Measurements from ENCODE around the gene TTLL9.

Gene TTLL9

DNA sequence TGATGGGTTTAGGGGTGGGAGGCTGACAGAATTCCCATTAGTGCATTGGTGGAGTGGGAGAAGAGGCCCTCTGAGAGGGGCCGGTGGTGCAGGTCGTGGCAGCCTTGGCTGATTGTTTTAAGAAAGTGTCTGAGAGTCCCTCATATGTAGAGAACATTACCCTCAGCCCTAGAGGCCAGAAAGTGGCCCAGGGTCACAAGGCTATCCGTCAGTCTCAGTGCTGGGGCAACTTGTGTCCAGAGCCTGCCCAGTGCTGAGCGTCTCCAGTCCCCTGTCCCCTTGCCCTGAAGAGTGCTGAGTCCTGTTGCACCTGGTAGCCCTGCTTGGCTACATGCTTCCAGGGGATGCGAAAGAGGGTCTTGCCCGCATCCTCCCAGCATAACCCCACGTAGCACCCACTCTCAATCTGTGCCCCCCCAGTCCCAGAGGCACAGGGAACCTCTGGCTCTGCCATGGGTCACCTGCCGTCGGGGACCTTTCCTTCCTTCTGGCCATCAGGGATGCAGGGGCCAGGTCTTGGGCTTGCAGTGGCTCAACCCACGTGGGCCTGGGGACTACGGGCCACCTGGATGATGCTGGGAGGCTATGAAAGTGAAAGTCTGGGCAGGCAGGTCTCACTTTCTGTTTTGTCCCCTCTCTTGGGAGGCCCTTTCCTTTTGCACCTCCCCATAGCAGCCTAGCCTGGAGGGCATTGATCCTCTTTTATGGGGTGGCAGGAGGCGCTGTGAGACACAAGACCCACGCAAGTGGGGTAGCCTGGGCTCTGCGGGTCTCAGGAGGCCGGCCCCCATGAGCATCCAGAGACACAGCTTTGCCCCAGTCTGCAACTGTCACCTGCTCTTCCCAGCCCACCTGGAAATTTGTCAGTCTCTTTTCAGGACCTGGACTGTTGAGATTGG is 12.3 kb upstream of the TTLL9 start:
- in situ Hi-C loops (cut with MboI; ENCODE audit: low sequenced_read_pairs), result no loop called here

DNA sequence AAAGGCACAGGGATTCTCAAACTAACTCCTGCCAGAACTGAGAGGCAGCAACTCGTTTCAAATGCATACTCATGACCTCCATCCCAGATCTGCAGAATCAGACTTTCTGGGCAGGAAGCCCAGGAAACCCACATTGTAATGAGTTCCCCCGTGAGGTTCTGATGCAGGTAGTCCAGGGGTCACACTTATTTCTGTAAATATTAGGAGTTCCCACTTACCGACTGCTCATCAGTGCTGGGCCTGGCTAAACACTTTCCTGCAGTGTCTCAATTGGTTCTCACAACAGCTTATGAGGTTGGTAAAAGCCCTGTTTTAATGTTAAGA is 11.7 kb upstream of the TTLL9 start:
- in situ Hi-C loops (cut with MboI; ENCODE audit: low sequenced_read_pairs), result no loop called here

DNA sequence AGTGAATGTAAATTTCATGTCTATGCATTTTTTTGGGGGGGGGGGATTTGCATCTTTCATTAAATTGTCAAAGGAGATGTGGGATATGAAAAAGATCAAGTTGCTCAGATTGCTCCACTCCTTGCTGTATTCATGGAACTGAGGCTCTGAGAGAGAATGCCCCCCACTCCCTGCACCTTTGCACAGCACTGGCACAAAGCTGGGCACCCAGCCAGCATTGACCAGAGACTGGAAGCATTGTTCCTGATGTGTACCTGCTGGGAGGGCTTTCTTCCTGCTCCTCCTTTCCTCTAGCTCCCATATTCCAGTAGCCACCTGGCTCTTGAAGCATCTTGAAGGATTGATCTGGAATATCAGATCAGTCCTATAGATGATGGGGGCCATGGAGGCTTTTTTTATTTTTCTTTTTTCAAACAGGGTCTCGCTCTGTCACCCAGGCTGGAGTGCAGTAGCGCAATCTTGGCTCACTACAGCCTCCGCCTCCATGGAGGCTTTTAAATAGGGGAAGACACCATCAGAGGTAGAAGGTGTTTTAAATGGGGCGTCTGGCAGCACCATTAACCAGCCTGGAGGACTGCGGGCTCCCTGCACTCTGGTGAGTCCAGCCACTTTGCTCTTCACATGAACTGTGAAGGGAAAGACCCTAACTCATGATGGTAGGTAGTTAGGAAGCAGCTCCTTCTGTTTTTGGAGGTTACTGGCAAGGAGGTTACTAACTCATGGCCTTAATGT is 11.0 kb upstream of the TTLL9 start:
- in situ Hi-C loops (cut with MboI; ENCODE audit: low sequenced_read_pairs), result no loop called here

DNA sequence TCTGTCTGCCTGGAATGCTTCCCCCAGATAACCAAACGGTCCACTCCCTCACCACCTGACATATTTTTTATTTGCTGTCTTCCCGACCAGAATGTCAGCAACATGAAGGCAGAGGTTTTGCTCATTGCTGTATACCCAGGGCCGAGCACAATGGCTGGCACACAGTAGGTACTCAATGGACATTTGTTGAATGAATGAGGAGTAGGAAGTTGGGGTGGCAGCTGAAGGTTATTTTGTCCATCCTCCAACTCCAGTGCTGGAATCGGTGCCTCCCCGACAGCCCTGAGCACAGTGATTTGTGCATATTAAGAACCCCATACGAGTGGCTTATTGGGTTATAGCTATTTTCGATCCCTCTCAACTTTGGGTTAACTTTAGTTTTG is 10.4 kb upstream of the TTLL9 start:
- in situ Hi-C loops (cut with MboI; ENCODE audit: low sequenced_read_pairs), result loop anchor here (10.0 kb wide), 1 partner anchor 225 kb away; no protein-coding TSS in a partner anchor

DNA sequence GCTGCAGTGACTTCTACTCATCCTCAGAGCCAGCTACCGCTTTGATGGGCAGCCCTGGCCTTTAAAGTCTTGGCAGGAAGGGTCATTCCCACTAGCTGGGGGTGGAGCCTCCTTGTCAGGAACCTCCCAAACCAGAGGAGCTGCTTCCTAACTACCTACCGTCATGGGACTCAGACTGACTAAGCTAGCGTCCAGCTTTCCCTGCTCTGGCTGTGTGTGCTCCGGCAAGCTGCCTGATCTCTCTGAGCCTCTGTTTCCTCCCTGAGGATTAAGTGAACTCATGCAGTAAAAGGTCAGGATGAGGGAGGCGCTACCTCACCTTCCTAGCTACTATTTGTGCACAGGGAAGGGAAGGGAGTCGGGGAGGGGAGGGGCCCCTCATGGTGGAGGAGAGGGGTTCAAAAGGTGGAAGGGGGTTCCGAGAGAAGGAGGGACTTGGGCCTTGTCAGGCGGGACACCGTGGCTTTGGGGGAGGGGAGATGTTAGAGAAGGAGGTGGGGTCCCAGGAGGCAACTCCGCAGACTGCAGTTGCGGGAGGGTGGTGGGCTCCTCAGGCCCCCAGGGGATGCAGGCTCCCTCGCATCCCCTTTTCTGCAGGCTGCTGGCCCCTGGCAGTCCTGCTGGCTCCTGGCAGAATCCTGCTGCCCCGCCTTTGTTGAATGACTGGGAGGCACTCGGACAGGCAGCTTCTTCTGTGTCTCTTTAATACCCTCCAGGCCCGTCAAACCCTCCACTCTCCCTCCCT is 9.9 kb upstream of the TTLL9 start:
- in situ Hi-C loops (cut with MboI; ENCODE audit: low sequenced_read_pairs), result loop anchor here (10.0 kb wide), 1 partner anchor 224 kb away; no protein-coding TSS in a partner anchor

DNA sequence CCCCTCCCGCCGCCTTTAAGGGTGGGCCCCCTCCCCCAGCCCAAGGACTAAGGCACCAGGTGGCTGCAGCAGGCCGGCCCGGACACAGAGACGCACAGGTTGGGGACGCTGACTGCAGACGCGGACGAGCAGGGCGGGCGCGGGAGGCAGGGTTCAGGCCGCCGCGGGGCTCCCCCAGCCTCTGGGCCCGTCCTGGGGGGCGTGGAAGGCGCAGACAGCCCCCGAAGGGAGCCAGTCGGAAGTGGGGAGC is 9.4 kb upstream of the TTLL9 start:
- in situ Hi-C loops (cut with MboI; ENCODE audit: low sequenced_read_pairs), result loop anchor here (10.0 kb wide), 1 partner anchor 224 kb away; no protein-coding TSS in a partner anchor

DNA sequence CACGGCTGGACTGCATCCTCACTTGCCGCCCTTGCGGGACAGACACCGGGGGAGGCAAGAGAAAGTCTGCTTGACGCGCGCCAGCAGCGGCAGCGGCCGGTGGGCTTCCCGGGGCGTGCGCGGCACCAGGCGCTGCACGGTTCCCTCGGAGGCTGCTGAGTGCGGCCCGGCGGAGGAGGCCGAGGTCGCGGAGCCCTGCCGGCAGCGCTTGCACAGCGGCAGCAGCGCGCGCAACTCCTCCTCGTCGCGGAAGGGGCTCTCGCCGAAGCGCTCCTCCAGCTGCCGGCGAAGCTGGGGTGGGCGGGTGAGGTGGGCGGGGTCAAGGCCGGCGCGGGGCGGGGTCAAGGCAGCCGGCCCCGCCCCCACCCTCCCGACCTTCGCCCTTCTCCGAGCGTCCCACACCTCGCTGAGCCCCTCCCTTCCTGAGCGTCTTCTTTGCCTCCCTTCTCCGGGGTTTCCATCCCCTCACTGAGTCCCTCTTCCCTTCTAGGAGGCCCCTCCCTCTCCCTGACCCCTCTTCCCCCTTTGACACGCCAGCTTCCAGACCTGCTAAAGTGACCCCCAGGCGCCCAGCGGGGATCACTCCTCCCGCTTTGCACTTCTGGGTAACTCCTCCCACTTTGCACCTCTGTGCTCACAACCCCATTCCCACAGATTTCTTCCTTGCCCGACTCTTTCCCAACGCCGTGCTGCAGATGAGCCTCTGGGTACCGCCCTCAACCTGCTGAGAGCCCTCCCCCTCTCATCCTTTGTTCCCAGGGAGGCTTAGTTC is 8.9 kb upstream of the TTLL9 start:
- in situ Hi-C loops (cut with MboI; ENCODE audit: low sequenced_read_pairs), result loop anchor here (10.0 kb wide), 1 partner anchor 223 kb away; no protein-coding TSS in a partner anchor

DNA sequence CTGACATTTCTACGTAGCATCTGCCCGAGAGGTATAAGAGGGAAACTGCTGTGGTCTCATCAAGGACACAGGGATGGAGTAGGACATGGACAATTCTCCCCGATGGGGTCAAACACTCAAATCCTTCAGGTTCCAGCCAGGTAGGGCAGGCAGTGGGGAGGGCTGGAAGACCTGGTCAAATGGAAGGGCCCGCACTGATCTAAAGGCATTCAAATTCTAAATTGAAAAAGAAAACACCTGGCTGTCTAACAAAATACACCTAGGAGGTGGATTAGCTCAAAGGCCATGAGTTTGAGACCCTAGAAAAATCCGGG is 8.3 kb upstream of the TTLL9 start:
- in situ Hi-C loops (cut with MboI; ENCODE audit: low sequenced_read_pairs), result loop anchor here (10.0 kb wide), 1 partner anchor 223 kb away; no protein-coding TSS in a partner anchor

DNA sequence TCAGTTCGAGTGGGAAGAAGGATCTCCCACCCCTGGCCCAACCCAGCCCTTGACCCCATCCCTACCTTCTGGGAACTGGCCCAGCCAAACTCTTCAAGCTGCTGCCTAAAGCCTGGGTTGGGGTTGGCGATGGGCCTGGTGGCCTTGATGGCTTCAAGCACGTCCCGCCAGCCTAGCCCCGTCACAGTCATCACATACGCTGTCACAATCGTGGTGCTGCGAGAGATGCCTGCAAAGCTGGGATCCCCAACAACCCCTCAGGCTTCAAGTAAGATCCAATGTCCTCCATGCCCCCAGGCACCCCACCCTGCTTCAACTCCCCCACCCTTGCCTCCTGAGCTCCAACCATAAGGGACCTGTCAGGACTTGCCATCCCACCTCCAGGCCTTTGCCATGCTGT is 7.9 kb upstream of the TTLL9 start:
- in situ Hi-C loops (cut with MboI; ENCODE audit: low sequenced_read_pairs), result loop anchor here (10.0 kb wide), 1 partner anchor 222 kb away; no protein-coding TSS in a partner anchor

DNA sequence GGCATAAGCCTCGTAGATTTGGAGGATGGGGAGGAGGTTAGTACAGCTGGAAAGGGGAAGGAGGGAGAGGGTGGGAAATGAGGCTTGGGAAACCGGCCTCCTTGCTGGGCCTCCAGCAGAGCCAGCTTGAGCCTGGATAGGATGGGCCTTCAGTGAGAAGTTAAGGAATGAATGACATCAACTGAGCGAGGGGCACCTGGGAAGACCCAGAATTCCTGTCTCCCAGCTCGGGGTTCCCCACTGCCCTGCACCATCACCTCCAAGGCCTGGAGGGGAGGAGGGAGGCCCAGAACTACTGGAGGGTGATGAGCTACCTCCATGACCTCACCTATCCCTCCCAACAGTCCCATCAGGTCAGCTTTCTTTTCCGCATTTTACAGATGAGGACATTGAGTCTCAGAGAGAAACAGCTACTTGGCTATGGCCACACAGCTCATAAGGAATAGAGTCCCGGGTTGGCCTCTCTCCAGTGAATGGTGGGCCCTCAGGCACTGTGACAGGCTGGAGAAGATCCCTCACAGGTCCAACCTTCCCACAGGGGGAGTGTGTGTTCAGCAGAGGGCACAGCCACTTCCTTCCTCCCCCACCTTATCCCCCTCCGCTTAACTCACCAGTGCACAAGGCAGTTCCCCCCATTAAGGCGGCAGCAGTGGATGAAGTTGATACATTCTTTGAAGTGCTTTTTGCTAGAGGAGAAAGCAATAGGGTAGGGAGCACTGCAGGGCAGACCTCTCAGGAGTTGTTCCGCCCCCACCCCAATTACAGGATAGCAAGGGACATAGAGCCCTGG is 6.9 kb upstream of the TTLL9 start:
- in situ Hi-C loops (cut with MboI; ENCODE audit: low sequenced_read_pairs), result loop anchor here (10.0 kb wide), 1 partner anchor 221 kb away; no protein-coding TSS in a partner anchor

DNA sequence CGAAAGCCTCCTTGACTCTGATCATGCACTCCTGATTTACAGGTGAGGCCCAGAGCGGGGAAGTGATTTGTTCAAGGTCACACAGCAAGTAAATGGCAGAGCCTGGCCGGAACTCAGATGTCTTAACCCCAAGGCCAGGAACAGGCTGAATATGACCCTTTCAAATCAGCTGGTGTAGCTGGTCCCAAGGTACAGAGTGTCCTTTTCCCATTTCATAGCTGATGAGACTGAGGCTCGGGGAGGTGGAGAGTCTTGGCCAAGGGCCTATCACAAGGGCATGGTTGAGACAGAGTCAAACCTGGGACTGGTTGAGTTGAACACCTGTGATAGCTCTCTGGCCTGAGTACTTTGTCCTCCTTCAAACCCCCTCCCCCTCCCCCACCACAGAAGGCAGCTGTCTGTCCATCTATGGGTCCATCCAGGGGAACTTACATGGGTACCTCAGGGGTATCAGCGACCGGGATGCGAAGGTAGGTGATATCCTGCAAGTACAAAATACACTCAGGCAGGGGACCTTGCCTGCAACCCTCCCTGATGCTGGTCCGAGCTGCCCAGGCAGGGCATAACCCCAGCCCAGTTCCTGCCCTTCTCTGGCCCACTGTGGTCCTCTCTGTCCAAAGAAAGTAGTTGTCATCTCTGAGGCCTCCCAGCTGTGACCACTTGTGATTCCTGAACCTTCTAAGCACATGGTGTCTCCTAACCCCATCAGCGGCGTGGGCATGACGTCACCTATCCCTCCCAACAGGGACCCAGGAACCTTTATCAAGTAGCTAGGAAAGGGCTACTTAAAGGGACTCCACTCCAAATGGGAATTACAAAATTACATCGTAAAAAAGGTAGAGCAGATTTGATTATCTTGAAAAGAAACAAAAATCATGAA is 5.7 kb upstream of the TTLL9 start:
- in situ Hi-C loops (cut with MboI; ENCODE audit: low sequenced_read_pairs), result loop anchor here (10.0 kb wide), 1 partner anchor 220 kb away; no protein-coding TSS in a partner anchor

DNA sequence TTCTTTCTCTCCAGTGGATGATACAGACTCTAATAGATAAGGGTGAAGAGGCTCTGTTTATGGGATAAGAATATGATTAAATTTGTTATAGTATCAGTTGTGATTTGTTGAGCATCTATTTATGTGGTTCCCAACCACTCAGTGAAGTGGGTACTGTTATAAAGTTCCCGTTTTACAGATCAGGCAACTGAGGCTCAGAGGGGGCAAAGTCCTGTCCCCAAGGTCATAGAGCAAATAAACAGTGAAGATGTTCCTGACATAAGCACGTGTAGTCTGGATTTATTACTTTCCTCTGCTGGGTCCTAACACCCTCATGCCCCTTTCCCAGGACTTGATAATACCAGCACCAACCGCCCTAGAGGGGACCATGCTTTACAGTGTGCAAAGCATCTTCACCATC is 4.2 kb upstream of the TTLL9 start:
- in situ Hi-C loops (cut with MboI; ENCODE audit: low sequenced_read_pairs), result loop anchor here (10.0 kb wide), 1 partner anchor 219 kb away; no protein-coding TSS in a partner anchor

DNA sequence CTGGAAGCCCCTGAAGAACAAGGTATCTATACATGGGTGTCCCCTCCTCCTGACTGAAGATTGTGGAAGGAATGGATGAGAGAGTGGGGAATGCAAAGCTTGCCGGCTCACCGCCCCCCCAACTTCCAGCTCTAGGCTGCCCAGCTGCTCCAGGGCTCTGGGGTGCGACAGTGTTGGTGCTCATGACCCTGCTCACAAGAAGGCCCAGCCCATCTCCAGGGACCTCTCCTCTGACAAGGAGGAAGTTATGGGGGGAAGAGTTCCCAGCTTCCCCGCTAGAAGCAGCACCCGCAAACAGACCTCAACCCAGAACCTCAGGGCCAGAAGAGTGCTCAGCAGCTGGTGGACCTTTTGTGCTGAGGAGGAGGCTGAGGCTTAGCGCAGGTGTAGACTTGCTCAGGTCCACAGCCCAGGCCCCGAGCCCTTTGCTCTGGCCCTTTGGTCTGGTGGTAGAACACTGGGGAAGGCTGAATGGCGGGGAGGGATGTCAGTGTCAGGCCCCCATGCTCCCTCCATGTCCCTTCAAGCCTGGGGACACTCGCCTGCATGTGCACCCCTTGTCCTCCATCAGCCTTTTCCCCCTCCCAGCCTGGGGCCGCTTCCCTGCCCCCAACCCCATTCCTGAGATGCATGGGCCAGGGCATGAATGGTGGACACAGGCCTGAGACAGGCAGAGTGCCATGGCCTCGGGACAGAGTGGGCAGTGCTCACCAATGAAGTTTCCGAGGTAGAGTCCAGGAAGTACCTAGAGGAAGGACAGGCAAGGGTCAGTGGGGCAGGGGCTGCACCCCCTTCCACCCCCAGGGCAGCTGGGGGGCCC is 1.4 kb upstream of the TTLL9 start:
- in situ Hi-C loops (cut with MboI; ENCODE audit: low sequenced_read_pairs), result loop anchor here (10.0 kb wide), 1 partner anchor 216 kb away; no protein-coding TSS in a partner anchor

DNA sequence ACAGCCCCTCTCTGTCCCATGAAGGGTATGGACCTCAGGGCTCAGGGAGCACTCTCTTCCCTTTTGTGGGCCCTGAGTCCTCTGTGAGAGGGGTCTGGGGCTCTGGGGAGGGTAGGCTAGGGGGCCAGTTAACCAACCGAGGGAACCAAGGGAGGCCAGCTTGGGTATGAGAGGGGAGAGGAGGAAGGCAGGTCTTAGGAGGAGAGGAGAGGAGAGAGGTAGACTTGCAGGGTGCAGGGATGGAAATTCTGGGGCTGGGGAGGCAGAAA is 827 bp upstream of the TTLL9 start:
- in situ Hi-C loops (cut with MboI; ENCODE audit: low sequenced_read_pairs), result loop anchor here (10.0 kb wide), 1 partner anchor 215 kb away; no protein-coding TSS in a partner anchor

DNA sequence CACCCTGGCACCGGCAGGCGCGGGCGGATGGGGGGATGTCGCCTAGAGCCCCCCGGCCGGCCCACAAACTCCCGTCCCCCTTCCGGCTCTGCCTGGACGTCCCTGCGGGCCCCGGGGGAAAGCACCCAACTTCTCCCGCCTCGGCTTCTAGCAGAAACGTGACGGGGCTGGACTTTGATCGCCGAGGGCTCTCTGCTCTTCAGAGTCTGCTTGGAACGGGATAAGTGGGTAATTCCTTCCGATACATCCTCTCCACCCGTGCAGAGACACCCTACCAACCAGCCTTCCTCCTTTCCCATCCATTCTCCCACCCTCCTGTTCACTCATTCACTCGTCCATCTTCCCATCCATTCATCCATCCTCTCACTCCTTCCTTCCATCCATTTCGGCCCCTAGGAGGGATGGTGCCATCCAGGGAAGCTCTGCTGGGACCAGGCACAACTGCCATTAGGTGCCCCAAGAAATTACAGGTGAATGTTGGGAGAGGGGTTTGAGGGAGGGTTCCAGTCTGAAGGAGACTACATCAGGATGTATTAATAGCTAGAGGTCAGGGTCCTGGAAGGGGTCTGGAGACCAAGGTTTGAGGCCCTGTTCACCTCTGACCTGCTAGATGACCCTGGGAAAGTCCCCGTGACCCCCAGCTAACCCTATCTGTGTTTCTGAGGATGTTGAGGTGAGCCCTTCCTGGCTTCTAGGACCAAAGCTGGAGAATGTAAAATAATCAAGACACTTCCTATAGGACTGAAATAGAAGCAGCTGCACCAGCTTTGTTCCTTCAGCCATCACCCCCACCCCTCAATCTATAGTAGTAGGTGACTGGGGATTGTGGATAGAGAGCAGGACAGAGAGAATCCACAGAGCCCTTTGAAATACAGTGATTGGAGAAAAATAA is 538 bp downstream of the TTLL9 start:
- in situ Hi-C loops (cut with MboI; ENCODE audit: low sequenced_read_pairs), result no loop called here

DNA sequence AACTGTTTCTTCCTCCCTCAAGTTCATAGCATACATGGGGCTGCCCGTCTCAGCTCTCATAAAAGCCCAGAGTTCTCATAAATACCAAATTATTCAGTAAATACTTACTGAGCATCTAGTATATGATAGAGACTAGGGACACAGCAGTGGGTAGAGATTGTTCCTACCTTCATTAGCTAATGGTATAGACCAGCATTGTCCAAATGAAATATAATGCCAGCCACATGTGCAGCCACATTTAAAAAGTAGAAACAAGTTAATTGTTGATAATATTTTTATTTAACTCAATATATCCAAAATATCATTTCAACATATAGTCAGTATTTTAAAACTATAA is 1.2 kb downstream of the TTLL9 start:
- in situ Hi-C loops (cut with MboI; ENCODE audit: low sequenced_read_pairs), result no loop called here

DNA sequence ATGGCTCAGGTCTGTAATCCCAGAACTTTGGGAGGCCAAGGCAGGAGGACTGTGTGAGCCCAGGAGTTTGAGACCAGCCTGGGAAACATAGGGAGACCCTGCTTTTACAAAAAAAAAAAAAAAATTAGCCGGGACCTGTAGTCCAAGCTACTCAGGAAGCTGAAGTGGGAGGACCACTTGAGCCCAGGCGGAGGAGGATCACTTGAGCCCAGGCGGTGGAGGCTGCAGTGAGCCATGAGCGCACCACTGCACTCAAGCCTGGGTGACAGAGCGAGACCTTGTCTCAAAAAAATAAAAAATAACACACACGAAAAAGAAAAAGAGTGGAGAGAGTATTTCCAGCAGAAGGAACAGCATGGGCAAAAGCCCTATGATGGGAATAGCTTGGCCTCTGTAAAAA is 2.0 kb downstream of the TTLL9 start:
- in situ Hi-C loops (cut with MboI; ENCODE audit: low sequenced_read_pairs), result no loop called here
